GM18498 (cell line): ENCODE results near the gene RIPK3.
A peak's percentile ranks its signal among the peaks of the same experiment; 100 is the strongest.
"Not testable (repeated sequence)": the region's sequence is repeated elsewhere in the genome, so short reads cannot be mapped to it uniquely, and the experiment has no call there.

Experiments used
- ATAC-seq: cut with Tn5 transposase; IDR thresholded peaks from one replicate; pipeline ENCODE4 v1.9.1; 2021; ENCODE audit warnings: mild to moderate bottlenecking, moderate library complexity; ENCODE audit not compliant: unreplicated experiment

Gene RIPK3

GRCh38 chr14:24339284-24340151 lies at the start of gene RIPK3:
TSS of gene RIPK3 (minus strand) at chr14:24339991. CDS start at chr14:24339826, 165 bp downstream.
- peak; percentile 94 for ATAC-seq

- no peak for ATAC-seq
Measured at GRCh38 chr14:24389226-24389848, 49.5 kb upstream of the RIPK3 start.

GRCh38 chr14:24388474-24389179 lies 48.8 kb upstream of the RIPK3 start:
- no peak for ATAC-seq

GRCh38 chr14:24387579-24387978 lies 47.8 kb upstream of the RIPK3 start:
- not testable (repeated sequence) for ATAC-seq

GRCh38 chr14:24387009-24387345 lies 47.2 kb upstream of the RIPK3 start:
- ATAC-seq: no peak

- no peak for ATAC-seq
Measured at GRCh38 chr14:24385524-24385923, 45.7 kb upstream of the RIPK3 start.

- no peak for ATAC-seq
Measured at GRCh38 chr14:24384169-24384568, 44.4 kb upstream of the RIPK3 start.

GRCh38 chr14:24382064-24382371 lies 42.2 kb upstream of the RIPK3 start:
- ATAC-seq: no peak

- no peak for ATAC-seq
Measured at GRCh38 chr14:24381363-24382063, 41.7 kb upstream of the RIPK3 start.

- ATAC-seq: no peak
Measured at GRCh38 chr14:24379907-24380730, 40.3 kb upstream of the RIPK3 start.

GRCh38 chr14:24378981-24379906 lies 39.5 kb upstream of the RIPK3 start:
- no peak for ATAC-seq

- no peak for ATAC-seq
Measured at GRCh38 chr14:24378327-24378726, 38.5 kb upstream of the RIPK3 start.

- ATAC-seq: no peak
Measured at GRCh38 chr14:24377657-24378056, 37.9 kb upstream of the RIPK3 start.

GRCh38 chr14:24377126-24377525 lies 37.3 kb upstream of the RIPK3 start:
- no peak for ATAC-seq

- ATAC-seq: no peak
Measured at GRCh38 chr14:24376448-24377070, 36.8 kb upstream of the RIPK3 start.

- ATAC-seq: no peak
Measured at GRCh38 chr14:24372701-24373416, 33.1 kb upstream of the RIPK3 start.

- ATAC-seq: not testable (repeated sequence)
Measured at GRCh38 chr14:24371605-24372004, 31.8 kb upstream of the RIPK3 start.

- no peak for ATAC-seq
Measured at GRCh38 chr14:24370748-24371147, 31.0 kb upstream of the RIPK3 start.
